ENCODE data around the gene SLC25A27. TPM values are rescaled to one million over a fixed set of nuclear protein-coding genes. Genes with fewer than 3 reads are reported as not detected.

Gene SLC25A27
- total RNA-seq, 1 donor from 2014 or later, result 12.9 TPM

DNA sequence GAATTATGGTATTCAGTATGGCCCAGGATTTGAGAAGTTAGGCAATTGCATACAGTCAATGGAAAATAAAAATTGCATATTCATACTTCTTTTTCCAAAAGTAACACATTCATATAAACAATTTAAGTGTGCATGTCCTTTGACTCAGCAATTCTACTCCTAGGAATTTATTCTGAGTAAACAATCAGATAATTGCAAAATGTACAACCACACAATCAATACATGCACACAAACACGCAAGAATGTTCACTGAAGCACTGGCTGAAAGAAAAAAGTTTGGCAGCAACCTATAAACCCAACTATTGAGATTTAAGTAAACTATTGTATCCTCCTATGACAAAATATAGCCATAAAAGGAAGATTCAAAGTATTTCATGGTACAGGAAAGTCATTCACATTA lies 1.8 kb upstream of the SLC25A27 start:
- no peak for DNase-seq (ENCODE audit: low spot score)

DNA sequence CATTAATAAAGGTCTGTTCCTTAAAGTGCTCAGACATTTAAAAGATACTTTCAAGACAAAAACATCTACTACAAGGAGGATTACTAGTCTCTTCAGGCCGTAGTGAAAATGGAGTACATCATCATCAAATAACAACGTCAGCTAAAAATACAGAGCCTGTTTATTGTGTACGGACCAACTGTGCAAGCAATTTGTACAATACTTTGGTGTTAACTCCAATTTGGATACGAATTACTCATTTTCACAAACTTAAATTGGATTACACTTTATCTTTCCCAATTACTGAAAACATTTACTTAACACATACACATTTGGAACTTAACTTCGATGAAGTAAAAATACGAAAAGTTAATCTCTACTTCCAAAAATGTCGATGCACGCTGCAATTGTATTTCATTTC lies 959 bp upstream of the SLC25A27 start:
- DNase-seq (ENCODE audit: low spot score), result no peak

DNA sequence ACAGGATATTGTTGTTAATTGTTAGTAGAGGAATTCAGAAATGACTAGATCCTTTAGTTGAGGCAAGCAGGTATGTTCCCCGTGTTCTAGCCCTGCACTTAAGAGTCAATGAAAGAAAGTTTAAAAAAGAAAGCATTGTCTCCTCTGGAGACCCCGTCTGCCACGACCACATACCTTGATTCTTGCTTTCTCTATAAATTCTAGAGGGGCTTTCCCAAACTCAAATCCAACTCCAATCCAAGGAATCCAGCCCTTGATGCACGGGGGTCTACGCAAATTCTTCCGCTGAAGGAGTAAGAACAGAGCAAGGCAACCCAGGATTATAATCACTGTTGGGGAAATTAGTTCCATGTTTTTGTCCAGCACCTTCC lies 558 bp upstream of the SLC25A27 start:
- no peak for DNase-seq (ENCODE audit: low spot score)

DNA sequence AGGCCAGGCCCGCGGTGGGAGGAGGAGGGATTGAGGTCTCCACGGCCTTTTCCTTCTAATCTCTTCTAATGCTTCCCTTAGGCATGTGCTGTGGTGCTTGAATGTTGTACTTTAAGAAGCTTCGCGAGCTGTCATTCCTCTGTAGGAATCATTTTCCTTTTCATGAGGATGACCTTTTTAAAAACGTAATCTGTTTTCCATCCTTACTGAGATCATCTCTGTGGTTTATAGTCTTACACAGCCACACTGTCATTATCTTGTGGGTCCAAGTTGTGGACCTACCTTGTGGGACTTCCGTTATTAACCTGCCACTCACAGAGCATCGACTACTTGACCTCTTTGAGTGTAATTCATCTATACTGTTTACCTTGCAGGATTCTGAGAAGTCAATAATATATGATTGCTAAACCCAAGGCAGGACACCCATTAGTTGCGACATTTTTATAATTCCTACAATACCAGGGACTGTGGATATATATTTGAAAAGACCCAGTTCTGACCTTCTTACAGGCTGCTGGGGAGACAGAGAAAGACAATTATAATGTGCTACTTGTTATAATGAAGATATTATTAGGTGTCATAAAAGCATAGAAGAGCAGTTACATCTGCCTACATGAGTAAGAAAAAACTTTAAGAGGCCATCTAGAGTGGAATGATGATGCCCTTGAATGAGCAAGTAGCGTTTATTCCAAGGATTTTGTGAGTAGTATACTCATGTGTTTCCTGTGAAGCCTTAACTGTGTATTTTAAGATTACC lies 842 bp downstream of the SLC25A27 start:
- DNase-seq (ENCODE audit: low spot score), result no peak

DNA sequence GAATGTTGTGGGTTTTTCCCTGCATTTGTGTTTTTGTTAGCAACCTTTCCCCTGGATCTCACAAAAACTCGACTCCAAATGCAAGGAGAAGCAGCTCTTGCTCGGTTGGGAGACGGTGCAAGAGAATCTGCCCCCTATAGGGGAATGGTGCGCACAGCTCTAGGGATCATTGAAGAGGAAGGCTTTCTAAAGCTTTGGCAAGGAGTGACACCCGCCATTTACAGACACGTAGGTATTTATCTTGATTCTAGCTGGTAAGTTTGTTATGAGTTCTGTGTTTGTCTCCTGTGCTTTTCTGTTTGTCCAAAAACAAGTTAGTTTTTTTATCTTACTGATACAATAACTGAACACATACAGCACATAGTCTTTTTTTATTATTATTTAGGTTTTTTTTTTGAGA lies 3.0 kb downstream of the SLC25A27 start:
- DNase-seq (ENCODE audit: low spot score), result no peak

DNA sequence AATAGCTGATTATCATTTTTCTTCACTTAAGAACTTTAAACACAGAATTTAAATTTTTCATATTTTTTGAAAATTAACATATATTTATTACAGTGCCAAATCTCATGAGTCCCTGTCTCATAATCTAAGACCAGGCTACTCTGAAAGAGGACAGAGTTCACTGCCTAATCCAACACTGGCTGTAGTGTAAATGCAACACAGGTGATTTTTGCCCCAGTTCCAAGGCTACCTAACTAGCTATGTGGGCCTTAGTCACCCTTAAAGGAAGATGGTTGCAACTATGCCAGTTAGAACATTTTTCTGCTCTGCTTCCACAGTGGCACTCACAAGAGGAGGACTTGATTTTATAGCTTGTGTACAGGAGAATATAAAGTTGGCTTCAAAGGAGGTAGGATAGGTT lies 4.9 kb downstream of the SLC25A27 start:
- no peak for DNase-seq (ENCODE audit: low spot score)

DNA sequence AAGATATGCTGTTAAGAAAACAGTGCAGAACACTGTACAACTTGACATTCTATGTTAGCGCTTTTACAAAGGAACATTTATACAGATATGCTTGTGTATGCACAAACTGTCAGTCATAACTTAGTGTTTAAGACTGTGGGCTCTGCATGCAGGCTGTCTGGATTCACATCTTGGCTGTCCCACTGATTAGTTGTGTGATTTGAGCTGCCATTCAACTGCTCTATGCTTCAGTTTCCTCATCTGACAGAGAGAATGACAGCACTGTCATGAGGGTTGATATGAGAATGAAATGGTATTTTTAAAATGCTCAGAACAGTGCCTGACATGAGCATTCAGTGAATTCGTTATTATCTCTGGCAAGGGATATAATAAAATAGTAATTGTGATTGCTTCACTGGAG lies 8.7 kb downstream of the SLC25A27 start:
- DNase-seq (ENCODE audit: low spot score), result no peak

DNA sequence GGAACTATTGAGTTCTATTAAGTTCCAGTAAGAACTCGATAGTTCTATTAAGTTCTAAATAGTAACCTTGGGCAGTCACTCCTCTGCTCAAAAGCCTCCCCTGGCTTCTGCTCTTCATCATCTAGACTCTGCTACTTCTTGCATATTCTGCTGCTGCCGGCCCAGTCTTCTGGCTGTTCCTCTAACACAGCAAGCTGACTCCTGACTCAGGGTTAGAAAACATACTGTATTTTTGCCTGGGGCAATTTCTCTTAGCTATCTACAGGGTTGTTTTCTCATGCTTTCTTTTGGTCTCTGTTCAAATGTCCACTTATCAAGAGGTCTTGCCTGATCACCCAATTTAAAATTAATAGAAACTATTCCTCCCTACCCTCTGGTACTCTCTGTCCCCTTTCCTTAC lies 14.6 kb downstream of the SLC25A27 start:
- no peak for DNase-seq (ENCODE audit: low spot score)

DNA sequence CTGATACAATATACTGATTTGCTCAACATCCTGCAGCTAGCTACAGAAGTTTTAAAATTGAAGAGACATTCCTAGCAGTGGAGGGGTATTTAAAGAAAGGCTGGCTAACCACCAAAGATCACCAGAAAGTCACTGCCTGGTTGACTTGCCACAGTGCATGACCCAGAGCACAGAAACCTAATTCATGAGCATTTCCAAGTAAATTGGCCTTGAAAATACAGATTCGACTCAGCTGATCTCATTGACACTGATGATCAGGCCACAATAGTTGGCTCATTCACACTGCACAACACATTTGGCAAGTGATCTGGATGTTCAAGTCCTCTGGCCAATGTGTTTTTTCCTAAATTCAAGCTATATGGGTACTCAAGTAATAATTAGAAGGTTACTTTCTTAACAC lies 21.6 kb downstream of the SLC25A27 start:
- DNase-seq (ENCODE audit: low spot score), result no peak

DNA sequence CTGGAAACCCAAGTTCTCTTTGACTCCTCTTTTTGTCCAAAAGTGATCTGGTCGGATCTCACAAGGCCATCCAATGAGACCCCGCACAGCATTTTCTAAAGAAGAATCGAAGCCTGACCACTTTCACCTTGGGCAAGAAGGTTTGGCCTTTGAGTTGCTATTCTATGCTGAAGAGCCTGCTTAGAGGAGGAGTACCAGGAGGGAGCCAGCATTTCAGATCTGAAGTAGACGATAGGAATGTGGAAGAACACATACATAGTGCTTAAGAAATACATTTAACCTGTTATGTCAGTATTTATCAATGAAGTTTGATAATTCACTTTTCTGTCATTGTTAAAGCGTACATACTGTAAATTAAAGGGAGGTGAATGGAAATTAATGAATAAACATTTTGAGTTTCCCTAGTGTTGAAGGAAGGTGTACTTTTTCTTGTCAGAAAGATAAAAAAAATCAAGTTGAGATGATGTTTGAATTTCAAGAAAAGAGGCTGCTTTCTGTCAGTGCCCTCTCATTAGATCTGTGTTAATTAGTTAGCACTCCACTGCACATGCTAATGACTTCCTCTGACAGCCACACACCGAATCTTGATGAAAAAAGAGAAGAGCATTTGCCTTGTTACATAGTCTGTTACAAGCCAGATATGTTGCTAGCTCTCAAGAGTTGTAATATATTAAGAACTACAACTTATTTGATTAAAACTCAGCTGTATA lies 24.0 kb downstream of the SLC25A27 start:
- no peak for DNase-seq (ENCODE audit: low spot score)

DNA sequence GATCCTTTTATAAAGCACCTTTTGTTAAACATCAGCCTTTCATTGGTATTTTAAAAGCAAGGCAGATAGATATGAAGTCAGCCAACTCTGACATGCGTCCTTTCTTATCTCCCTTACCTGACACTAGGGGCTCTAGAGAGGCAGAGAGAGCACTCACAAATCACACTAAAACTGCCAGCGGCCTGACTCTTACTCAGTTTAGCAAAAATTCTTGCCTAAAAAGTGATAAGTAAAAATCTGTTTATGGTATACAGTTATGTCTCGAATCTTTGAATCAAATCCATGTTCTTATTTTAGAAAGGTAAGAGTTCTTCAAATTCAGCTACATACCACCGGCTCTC lies 24.5 kb downstream of the SLC25A27 start:
- no peak for DNase-seq (ENCODE audit: low spot score)

DNA sequence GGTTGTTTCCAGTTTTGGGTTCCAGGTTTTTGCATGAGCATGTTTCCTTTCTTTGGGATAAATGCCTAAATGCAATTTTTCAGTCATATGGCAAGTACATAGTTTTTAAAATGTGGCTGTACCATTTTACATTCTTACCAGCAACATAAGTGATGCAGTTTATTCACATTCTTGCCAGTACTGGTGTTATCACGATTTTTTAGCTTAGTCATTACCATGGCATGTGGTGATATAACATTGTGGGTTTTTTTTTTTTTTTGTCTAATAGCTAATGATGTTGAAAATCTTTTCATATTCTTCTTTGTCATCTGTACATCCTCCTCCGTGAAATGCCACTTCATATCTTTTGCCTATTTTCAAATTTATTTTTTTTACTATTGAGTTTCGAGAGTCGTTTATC lies 32.0 kb downstream of the SLC25A27 start:
- DNase-seq (ENCODE audit: low spot score), result no peak

DNA sequence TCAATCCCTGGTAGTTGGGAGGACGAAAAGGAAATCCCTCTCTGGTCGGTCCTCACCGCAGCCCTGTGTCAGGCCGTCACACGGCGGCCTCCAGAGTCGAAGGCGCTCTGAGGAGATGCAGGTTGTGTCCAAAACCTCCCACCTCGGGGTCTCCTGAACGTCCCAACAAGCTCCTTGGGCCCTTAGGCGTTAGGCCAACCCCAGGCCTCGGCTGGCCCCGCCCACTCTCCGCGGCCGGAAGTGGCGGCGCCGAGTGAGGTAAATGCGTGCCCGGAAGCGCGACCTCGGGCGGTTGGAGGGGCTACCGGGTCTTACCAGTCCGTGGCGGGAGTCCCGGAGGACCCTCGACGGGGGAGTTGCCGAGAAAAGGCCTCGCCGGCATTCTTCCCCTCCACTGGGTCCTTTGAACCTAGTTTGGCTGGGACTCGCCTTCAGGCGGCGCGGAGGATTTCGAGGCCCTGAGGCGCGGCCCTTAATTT lies 34.9 kb downstream of the SLC25A27 start, which contains the start of gene TDRD6:
Gene TDRD6, plus strand, starts transcription at position 267 of the 479 bp plus-strand sequence. CDS start 244 bp downstream, outside the sequence.
- no peak for DNase-seq (ENCODE audit: low spot score)

DNA sequence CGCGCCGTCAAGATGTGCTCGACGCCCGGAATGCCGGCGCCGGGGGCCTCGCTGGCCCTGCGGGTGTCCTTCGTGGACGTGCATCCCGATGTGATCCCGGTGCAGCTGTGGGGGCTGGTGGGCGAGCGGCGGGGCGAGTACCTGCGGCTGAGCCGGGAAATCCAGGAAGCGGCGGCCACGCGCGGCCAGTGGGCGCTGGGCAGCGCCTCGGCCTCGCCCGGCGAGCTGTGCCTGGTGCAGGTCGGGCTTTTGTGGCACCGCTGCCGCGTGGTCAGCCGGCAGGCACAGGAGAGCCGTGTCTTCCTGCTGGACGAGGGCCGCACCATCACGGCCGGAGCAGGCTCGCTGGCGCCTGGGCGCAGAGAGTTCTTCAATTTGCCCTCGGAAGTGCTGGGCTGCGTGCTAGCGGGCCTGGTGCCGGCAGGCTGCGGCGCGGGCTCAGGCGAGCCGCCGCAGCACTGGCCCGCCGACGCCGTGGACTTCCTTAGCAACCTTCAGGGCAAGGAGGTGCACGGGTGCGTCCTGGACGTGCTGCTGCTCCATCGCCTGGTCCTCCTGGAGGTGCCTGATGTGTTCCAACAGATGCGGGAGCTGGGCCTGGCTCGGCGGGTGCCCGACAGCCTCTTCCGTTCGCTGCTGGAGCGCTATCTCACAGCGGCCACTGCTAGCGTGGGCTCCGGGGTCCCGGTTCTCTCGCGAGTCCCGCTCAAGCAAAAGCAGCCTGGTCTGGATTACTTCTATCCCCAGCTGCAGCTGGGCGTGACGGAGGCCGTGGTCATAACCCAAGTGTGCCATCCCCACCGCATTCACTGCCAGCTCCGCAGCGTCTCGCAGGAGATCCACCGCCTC lies 35.6 kb downstream of the SLC25A27 start:
- DNase-seq (ENCODE audit: low spot score), result no peak

DNA sequence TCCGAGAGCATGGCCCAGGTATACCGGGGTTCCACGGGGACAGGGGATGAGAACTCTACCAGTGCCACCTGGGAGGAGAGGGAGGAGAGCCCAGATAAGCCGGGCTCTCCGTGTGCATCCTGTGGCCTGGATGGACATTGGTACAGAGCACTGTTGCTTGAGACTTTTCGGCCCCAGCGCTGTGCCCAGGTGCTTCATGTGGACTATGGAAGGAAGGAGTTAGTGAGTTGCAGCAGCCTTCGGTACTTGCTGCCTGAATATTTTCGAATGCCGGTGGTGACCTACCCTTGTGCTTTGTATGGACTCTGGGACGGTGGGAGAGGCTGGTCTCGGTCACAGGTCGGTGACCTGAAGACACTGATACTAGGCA lies 36.2 kb downstream of the SLC25A27 start:
- no peak for DNase-seq (ENCODE audit: low spot score)

DNA sequence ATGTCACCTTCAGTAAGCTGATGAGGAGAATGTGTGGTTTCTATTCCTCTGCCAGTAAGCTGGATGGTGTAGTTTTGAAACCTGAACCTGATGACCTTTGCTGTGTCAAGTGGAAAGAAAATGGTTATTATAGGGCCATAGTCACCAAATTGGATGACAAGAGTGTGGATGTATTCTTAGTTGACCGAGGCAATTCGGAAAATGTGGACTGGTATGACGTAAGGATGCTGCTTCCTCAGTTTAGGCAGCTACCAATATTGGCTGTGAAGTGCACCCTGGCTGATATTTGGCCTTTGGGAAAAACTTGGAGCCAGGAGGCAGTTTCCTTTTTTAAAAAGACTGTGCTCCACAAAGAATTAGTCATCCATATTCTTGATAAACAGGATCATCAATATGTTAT lies 36.9 kb downstream of the SLC25A27 start:
- no peak for DNase-seq (ENCODE audit: low spot score)

DNA sequence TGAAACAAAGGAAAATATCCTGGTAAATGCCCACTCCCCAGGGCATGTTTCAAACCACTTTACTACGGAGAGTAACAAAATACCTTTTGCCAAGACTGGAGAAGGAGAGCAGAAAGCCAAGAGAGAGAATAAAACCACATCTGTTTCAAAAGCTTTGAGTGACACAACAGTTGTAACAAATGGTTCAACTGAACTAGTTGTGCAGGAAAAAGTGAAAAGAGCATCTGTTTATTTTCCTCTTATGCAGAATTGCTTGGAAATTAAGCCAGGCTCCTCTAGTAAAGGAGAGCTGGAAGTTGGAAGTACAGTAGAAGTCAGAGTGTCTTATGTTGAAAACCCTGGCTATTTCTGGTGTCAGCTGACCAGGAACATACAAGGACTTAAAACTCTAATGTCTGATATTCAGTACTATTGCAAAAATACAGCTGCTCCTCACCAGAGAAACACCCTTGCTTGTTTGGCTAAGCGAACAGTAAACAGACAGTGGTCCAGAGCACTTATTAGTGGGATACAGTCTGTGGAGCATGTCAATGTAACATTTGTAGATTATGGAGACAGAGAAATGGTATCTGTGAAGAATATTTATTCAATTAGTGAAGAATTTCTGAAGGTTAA lies 37.5 kb downstream of the SLC25A27 start:
- no peak for DNase-seq (ENCODE audit: low spot score)

DNA sequence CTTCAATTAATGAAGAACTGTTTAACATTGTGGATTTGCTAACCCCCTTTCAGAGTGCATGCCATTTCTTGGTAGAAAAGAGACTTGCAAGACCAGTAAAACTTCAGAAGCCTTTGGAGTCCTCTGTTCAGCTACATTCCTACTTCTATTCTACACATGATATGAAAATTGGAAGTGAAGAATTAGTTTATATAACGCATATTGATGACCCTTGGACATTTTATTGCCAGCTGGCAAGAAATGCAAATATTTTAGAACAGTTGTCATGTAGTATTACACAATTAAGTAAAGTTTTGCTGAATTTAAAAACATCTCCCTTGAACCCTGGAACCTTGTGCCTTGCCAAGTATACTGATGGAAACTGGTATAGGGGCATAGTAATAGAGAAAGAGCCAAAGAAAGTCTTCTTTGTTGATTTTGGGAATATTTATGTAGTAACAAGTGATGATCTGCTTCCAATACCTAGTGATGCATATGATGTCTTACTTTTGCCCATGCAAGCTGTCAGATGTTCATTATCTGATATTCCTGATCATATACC lies 38.2 kb downstream of the SLC25A27 start:
- DNase-seq (ENCODE audit: low spot score), result no peak

DNA sequence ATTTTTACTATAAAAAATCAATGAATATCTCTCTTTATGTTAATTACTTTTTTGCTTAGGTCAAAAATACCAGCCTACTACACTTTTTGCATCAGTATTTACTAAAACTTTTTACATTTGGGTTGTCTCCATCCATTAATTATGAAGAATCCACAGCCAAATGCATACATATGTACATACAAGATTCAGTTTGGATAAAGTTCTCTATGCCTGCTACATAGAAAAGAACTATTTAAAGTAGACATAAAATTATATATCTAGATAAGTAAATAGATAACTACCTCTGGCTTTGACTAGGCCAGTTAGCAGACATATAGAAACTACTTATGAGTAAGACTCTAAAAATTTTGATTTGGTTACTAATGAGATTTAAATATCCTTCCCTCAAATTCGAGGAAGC lies 47.2 kb downstream of the SLC25A27 start:
- no peak for DNase-seq (ENCODE audit: low spot score)

DNA sequence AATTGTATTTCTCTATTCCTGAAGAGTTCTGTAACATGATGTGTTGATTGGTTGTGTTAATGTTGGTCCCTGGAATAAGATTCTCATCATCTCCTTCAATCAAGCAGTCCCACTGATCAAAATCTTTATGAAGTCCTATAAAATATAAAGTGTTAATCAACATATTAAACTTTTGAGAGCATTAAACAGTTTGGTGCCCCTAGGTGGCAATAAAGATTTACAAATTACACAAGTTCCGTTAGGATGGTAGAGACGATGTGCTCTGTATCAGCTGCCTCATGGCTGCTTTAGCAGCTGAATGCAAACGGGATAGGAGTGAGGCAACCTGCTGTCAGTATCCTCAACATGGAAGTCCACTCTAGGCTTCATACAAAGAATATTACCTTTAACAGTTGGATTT lies 51.8 kb downstream of the SLC25A27 start:
- DNase-seq (ENCODE audit: low spot score), result no peak

DNA sequence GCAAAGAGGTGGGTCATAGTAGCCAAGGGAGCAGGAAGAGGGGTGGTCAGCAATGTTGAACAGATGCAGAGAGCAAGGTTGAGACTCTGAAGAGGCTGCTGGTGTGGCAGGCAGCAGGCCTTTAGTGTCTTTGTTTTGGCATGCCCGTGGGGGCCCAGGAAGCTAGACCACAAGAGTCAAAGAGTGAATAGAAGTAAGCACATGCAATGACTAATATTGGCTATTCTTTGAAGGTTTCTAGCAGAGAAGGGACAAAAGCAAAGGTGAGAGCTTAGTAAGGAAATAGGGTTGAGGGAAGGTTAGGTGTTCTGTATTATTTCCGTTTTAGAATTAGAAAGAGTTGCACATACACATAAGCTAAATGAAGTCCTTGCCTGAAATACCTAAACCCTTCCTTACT lies 53.7 kb downstream of the SLC25A27 start:
- DNase-seq (ENCODE audit: low spot score), result no peak
